ENCODE measurements around the gene KRTAP1-5.

KRTAP1-5 gene

DNA sequence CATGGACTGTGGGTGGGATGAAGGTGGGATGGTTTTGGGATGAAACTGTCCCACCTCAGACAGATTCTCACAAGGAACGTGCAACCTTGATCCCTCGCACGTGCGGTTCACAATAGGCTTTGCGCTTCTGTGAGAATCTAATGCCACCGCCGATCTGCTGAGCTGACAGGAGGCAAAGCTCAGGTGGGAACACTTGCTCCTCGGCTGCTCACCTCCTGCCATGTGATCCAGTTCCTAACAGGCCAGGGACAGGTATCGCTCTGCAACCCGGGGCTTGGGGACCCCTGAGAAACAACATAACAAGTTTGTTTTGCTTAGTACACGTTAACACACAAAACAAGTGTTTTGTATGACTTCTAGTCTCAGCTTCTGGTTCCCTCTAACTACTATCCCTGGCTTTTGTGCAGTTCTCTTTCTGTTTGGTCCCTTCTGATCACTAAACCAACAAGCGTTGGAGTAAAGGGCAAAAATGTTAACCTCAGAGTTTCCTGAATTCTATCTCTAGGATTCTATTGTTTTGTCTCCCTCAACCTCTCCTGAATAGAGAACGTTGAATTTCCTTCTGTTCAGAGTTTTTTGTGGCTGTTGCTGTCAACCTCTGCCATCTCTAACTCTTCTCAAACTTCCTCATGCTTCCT is 10.3 kb downstream of the KRTAP1-5 start:
- Histone ChIP-seq H3K27me3 (ENCODE audit: low read depth, low read length) (no peaks in the 10 kb centered on the region), H3K4me1 (ENCODE audit: control insufficient read depth in 1 of 2, insufficient read depth in 2 of 2, low read length in 2 of 2) (no peaks in the 10 kb centered on the region), H3K4me3 (ENCODE audit: low read depth in 1 of 2, low read length in 2 of 2) (no peak overlapping the region), H3K9me3 (ENCODE audit: control insufficient read depth in 1 of 2, low read length in 2 of 2) (peaks cover 0 to 5% of the 10 kb centered on the region in 2 donors), H3K27ac (ENCODE audit: low read length) (no peak overlapping the region), H3K36me3 (ENCODE audit: control insufficient read depth in 1 of 2, insufficient read depth in 2 of 2, low read length in 2 of 2) (no peaks in the 10 kb centered on the region)

GRCh38 chr17:41015454-41015853 is 11.6 kb downstream of the KRTAP1-5 start:
- no peak overlapping the region for H3K4me3 ChIP-seq (ENCODE audit: low read depth in 1 of 2, low read length in 2 of 2)
- H3K9me3 ChIP-seq (ENCODE audit: control insufficient read depth in 1 of 2, low read length in 2 of 2), result no peaks in the 10 kb centered on the region
- no peaks in the 10 kb centered on the region for H3K4me1 ChIP-seq (ENCODE audit: control insufficient read depth in 1 of 2, insufficient read depth in 2 of 2, low read length in 2 of 2)
- no peaks in the 10 kb centered on the region for H3K27me3 ChIP-seq (ENCODE audit: low read depth, low read length)
- no peaks in the 10 kb centered on the region for H3K36me3 ChIP-seq (ENCODE audit: control insufficient read depth in 1 of 2, insufficient read depth in 2 of 2, low read length in 2 of 2)
- no peak overlapping the region for H3K27ac ChIP-seq (ENCODE audit: low read length)

DNA sequence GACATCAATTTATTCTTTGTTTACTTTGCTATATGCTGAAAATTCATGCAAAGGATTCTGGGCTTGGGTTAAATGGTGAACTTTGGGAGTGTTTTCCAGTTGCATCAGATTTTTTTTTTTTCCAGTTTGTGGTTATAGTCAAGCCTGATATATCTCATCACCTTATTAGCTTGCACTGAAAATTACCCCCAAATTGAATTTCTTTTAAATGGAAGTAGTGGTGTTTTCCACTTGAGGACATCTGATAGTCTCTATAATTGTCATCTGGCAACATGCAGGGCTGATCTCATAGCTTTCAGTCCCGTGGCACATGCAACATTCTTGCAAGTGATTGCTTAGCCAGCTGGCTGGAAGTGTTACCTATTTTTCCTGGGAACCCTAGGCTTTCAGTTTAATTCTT is 13.4 kb downstream of the KRTAP1-5 start:
- Histone ChIP-seq H3K9me3 (ENCODE audit: control insufficient read depth in 1 of 2, low read length in 2 of 2) (no peaks in the 10 kb centered on the region), H3K36me3 (ENCODE audit: control insufficient read depth in 1 of 2, insufficient read depth in 2 of 2, low read length in 2 of 2) (no peaks in the 10 kb centered on the region), H3K27ac (ENCODE audit: low read length) (no peak overlapping the region), H3K27me3 (ENCODE audit: low read depth, low read length) (no peaks in the 10 kb centered on the region), H3K4me3 (ENCODE audit: low read depth in 1 of 2, low read length in 2 of 2) (no peak overlapping the region), H3K4me1 (ENCODE audit: control insufficient read depth in 1 of 2, insufficient read depth in 2 of 2, low read length in 2 of 2) (no peaks in the 10 kb centered on the region)

DNA sequence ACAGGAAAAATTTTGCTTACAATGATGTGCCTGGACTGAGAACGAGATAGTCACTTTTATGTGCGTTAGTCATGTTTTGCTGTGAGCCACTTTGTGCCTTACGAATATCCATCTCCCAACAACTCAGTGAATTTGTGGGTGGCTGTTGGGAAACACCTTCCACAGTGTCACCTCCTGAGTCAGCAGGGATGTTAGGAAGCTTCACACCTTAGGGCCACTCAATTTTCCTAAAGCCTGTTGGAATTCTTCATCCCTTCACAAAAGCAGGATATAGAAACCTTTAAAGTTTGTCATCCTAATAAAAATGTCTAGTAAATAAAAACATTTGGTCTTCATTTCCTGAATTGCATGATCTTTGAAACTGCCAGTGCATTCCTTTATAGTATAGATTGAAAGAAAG is 13.8 kb downstream of the KRTAP1-5 start:
- H3K9me3 ChIP-seq (ENCODE audit: control insufficient read depth in 1 of 2, low read length in 2 of 2), result no peaks in the 10 kb centered on the region
- no peaks in the 10 kb centered on the region for H3K36me3 ChIP-seq (ENCODE audit: control insufficient read depth in 1 of 2, insufficient read depth in 2 of 2, low read length in 2 of 2)
- H3K4me1 ChIP-seq (ENCODE audit: control insufficient read depth in 1 of 2, insufficient read depth in 2 of 2, low read length in 2 of 2), result no peaks in the 10 kb centered on the region
- H3K27me3 ChIP-seq (ENCODE audit: low read depth, low read length), result no peaks in the 10 kb centered on the region
- no peak overlapping the region for H3K27ac ChIP-seq (ENCODE audit: low read length)
- no peak overlapping the region for H3K4me3 ChIP-seq (ENCODE audit: low read depth in 1 of 2, low read length in 2 of 2)

DNA sequence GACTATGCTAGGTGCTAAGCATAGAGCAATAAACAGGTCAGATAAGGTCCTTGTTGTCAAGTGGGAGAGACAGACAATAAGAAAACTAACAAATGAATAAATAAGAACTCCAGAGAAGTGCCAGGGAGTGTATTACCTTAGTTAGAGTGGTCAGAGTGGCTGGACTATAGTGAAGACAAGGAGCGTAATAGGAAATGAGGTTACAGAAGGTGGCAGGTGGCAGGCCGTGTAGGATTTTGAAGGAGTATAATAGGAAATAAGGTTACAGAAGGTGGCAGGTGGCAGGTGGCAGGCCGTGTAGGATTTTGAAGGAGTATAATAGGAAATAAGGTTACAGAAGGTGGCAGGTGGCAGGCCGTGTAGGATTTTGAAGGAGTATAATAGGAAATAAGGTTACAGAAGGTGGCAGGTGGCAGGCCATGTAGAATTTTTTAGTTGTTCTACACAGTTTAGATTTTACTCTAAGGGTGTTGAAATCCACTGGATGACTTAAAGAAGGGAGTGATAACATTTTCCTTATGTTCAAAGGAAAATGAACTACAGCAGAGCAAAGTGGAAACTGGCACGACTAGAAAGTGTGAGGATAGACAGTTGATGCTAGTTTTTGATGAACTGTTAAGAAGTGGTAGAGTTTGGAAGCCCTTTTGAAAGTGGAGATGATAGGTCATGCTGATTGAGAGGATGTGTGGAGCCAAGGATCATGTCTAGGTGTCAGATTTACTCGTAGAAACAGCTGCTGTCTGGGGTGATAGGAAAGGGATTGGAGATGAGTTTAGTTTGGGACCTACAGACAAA is 14.5 kb downstream of the KRTAP1-5 start:
- Histone ChIP-seq H3K4me3 (ENCODE audit: low read depth in 1 of 2, low read length in 2 of 2) (no peak overlapping the region), H3K27me3 (ENCODE audit: low read depth, low read length) (no peaks in the 10 kb centered on the region), H3K27ac (ENCODE audit: low read length) (no peak overlapping the region), H3K9me3 (ENCODE audit: control insufficient read depth in 1 of 2, low read length in 2 of 2) (no peaks in the 10 kb centered on the region), H3K36me3 (ENCODE audit: control insufficient read depth in 1 of 2, insufficient read depth in 2 of 2, low read length in 2 of 2) (no peaks in the 10 kb centered on the region), H3K4me1 (ENCODE audit: control insufficient read depth in 1 of 2, insufficient read depth in 2 of 2, low read length in 2 of 2) (no peaks in the 10 kb centered on the region)

GRCh38 chr17:41010441-41010840 is 16.6 kb downstream of the KRTAP1-5 start:
- H3K27ac ChIP-seq (ENCODE audit: low read length), result no peak overlapping the region
- no peaks in the 10 kb centered on the region for H3K27me3 ChIP-seq (ENCODE audit: low read depth, low read length)
- no peaks in the 10 kb centered on the region for H3K4me1 ChIP-seq (ENCODE audit: control insufficient read depth in 1 of 2, insufficient read depth in 2 of 2, low read length in 2 of 2)
- no peaks in the 10 kb centered on the region for H3K36me3 ChIP-seq (ENCODE audit: control insufficient read depth in 1 of 2, insufficient read depth in 2 of 2, low read length in 2 of 2)
- H3K9me3 ChIP-seq (ENCODE audit: control insufficient read depth in 1 of 2, low read length in 2 of 2), result no peaks in the 10 kb centered on the region
- H3K4me3 ChIP-seq (ENCODE audit: low read depth in 1 of 2, low read length in 2 of 2), result no peak overlapping the region

DNA sequence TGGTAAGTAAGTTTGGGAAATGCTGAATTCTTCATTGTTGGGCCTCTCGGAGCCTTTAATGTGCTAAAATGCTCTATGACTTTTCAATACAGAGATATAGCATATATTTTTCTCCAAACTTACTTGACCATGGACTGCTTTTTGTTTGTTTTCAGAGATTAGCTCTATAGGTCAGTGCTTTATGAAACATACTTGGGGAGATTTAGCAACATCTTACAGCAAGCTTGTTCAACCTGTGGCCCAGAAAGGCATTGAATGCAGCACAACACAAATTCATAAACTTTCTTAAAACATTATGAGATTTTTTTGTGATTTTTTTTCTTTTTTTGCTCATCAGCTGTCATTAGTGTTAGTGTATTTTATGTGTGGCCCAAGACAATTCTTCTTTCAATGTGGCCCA is 17.1 kb downstream of the KRTAP1-5 start:
- Histone ChIP-seq H3K9me3 (ENCODE audit: control insufficient read depth in 1 of 2, low read length in 2 of 2) (no peaks in the 10 kb centered on the region), H3K36me3 (ENCODE audit: control insufficient read depth in 1 of 2, insufficient read depth in 2 of 2, low read length in 2 of 2) (no peaks in the 10 kb centered on the region), H3K27ac (ENCODE audit: low read length) (no peak overlapping the region), H3K4me1 (ENCODE audit: control insufficient read depth in 1 of 2, insufficient read depth in 2 of 2, low read length in 2 of 2) (no peaks in the 10 kb centered on the region), H3K27me3 (ENCODE audit: low read depth, low read length) (no peaks in the 10 kb centered on the region), H3K4me3 (ENCODE audit: low read depth in 1 of 2, low read length in 2 of 2) (no peak overlapping the region)

DNA sequence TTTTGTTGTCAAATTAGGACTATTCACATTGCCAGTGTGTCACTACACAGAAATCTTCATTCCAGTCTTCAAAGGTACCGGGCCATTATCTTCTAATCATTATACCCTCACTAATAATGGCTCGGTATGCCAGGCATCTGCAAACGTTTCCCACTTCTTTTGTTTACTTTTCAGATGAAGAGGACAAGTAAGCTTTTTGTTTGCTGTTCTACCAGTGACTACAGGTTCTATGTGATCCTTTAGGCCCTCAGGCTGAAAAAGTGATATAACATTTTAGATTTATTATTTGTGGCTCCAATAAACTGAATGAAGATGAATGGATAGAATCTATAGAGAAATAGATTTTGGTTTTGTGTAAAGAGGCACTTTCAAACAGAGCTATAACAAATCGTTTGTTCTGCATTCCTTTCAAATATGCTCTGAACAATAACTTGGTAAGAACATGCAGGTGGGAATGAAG is 17.7 kb downstream of the KRTAP1-5 start:
- H3K4me3 ChIP-seq (ENCODE audit: low read depth in 1 of 2, low read length in 2 of 2), result no peak overlapping the region
- no peaks in the 10 kb centered on the region for H3K27me3 ChIP-seq (ENCODE audit: low read depth, low read length)
- H3K4me1 ChIP-seq (ENCODE audit: control insufficient read depth in 1 of 2, insufficient read depth in 2 of 2, low read length in 2 of 2), result no peaks in the 10 kb centered on the region
- H3K27ac ChIP-seq (ENCODE audit: low read length), result no peak overlapping the region
- no peaks in the 10 kb centered on the region for H3K9me3 ChIP-seq (ENCODE audit: control insufficient read depth in 1 of 2, low read length in 2 of 2)
- no peaks in the 10 kb centered on the region for H3K36me3 ChIP-seq (ENCODE audit: control insufficient read depth in 1 of 2, insufficient read depth in 2 of 2, low read length in 2 of 2)

GRCh38 chr17:41008811-41009210 is 18.2 kb downstream of the KRTAP1-5 start, which contains the start of gene KRTAP3-1:
Gene KRTAP3-1 (minus strand): TSS chr17:41009128. CDS start chr17:41009074, 54 bp downstream.
- Histone ChIP-seq H3K27ac (ENCODE audit: low read length) (no peak within 1 kb of the TSS), H3K9me3 (ENCODE audit: control insufficient read depth in 1 of 2, low read length in 2 of 2) (no peaks in the 10 kb centered on the region), H3K27me3 (ENCODE audit: low read depth, low read length) (no peaks in the 10 kb centered on the region)

GRCh38 chr17:41004397-41004796 is 22.6 kb downstream of the KRTAP1-5 start:
- Histone ChIP-seq H3K4me3 (ENCODE audit: low read depth in 1 of 2, low read length in 2 of 2) (no peak overlapping the region), H3K4me1 (ENCODE audit: control insufficient read depth in 1 of 2, insufficient read depth in 2 of 2, low read length in 2 of 2) (no peaks in the 10 kb centered on the region), H3K9me3 (ENCODE audit: control insufficient read depth in 1 of 2, low read length in 2 of 2) (no peaks in the 10 kb centered on the region), H3K27me3 (ENCODE audit: low read depth, low read length) (no peaks in the 10 kb centered on the region), H3K27ac (ENCODE audit: low read length) (no peak overlapping the region), H3K36me3 (ENCODE audit: control insufficient read depth in 1 of 2, insufficient read depth in 2 of 2, low read length in 2 of 2) (no peaks in the 10 kb centered on the region)

More at GRCh38 chr17:41008811-41009210, 18.2 kb downstream of the KRTAP1-5 start, which contains the start of gene KRTAP3-1:
- Histone ChIP-seq H3K4me3 (ENCODE audit: low read depth in 1 of 2, low read length in 2 of 2) (no peak within 1 kb of the TSS), H3K4me1 (ENCODE audit: control insufficient read depth in 1 of 2, insufficient read depth in 2 of 2, low read length in 2 of 2) (no peaks in the 10 kb centered on the region), H3K36me3 (ENCODE audit: control insufficient read depth in 1 of 2, insufficient read depth in 2 of 2, low read length in 2 of 2) (no peaks in the 10 kb centered on the region)

DNA sequence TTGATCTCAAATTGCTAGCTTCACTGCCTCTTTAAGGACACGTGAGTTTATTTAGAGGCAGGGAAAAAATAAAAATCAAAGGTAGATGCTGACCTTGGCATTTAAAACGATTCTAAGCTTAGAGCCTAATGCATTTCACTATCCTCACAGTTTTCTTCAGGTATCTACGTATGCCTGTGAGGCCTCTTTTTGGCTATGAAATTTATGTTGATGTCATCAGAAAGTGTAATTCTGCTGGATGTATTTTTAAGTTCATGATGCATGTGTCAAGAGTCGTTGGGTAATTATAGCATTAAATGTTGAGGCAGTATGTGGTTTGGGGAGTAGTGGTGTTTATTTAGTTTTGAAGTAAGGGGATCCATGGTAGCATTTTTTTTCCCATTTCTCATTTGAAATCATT is 23.1 kb downstream of the KRTAP1-5 start:
- H3K27ac ChIP-seq (ENCODE audit: low read length), result no peak overlapping the region
- no peak overlapping the region for H3K4me3 ChIP-seq (ENCODE audit: low read depth in 1 of 2, low read length in 2 of 2)
- no peaks in the 10 kb centered on the region for H3K36me3 ChIP-seq (ENCODE audit: control insufficient read depth in 1 of 2, insufficient read depth in 2 of 2, low read length in 2 of 2)
- no peaks in the 10 kb centered on the region for H3K27me3 ChIP-seq (ENCODE audit: low read depth, low read length)
- H3K9me3 ChIP-seq (ENCODE audit: control insufficient read depth in 1 of 2, low read length in 2 of 2), result no peaks in the 10 kb centered on the region
- no peaks in the 10 kb centered on the region for H3K4me1 ChIP-seq (ENCODE audit: control insufficient read depth in 1 of 2, insufficient read depth in 2 of 2, low read length in 2 of 2)

Measured in muscle layer of duodenum (tissue), 2 donors.